Endothelial cell (in vitro differentiated cells): ENCODE data around the gene RAG1. TPM values are rescaled to one million over a fixed set of nuclear protein-coding genes. Genes with fewer than 3 reads are reported as not detected.

Experiments
- DNase-seq: peaks from one replicate; pipeline ENCODE4 v3.0.0; 2021; ENCODE audit warnings: low spot score
- H3K27ac Mint-ChIP-seq: one replicate; pipeline ENCODE4 v1.8.0; 2021; ENCODE audit warnings: mixed read lengths, inconsistent platforms; ENCODE audit not compliant: unreplicated experiment
- H3K27me3 Mint-ChIP-seq: one replicate; pipeline ENCODE4 v1.8.0; 2021; ENCODE audit warnings: mild to moderate bottlenecking, moderate library complexity, mixed read lengths, inconsistent platforms; ENCODE audit not compliant: unreplicated experiment
- H3K36me3 Mint-ChIP-seq: one replicate; pipeline ENCODE4 v1.8.0; 2021; ENCODE audit warnings: mild to moderate bottlenecking, low read depth, mixed read lengths, inconsistent platforms; ENCODE audit not compliant: unreplicated experiment
- H3K4me1 Mint-ChIP-seq: one replicate; pipeline ENCODE4 v1.8.0; 2021; ENCODE audit warnings: mild to moderate bottlenecking, mixed read lengths, inconsistent platforms; ENCODE audit not compliant: unreplicated experiment
- H3K4me3 Mint-ChIP-seq: one replicate; pipeline ENCODE4 v1.8.0; 2021; ENCODE audit warnings: mild to moderate bottlenecking, mixed read lengths, inconsistent platforms; ENCODE audit not compliant: unreplicated experiment
- H3K9me3 Mint-ChIP-seq: one replicate; pipeline ENCODE4 v1.8.0; 2021; ENCODE audit warnings: mixed read lengths, inconsistent platforms; ENCODE audit not compliant: unreplicated experiment
- CTCF ChIP-seq: fragments of 200-600 bp; sonication (generic); IDR thresholded peaks from one replicate; pipeline ENCODE4 v1.5.0; 2021; ENCODE audit warnings: antibody characterized with exemption; ENCODE audit not compliant: unreplicated experiment
- total RNA-seq: library from RNA; stranded (reverse); fragmentation: NEBNext Ultra II Directional; extraction: Animal tissue kit (Norgen Biotek cat#: 25700); gene quantifications from one replicate; pipeline ENCODE4 v1.2.1, GENCODE V29; 2021; ENCODE audit not compliant: unreplicated experiment

The RAG1 gene
- total RNA-seq, 1 donor from 2014 or later = 3.9 TPM

- H3K4me3 Mint-ChIP-seq = no peak overlapping the region
- H3K36me3 Mint-ChIP-seq = no peaks in the 10 kb centered on the region
- no peaks in the 10 kb centered on the region for H3K4me1 Mint-ChIP-seq
These were observed 2.7 kb upstream of the RAG1 start for GRCh38 chr11:36565031-36565610.

GRCh38 chr11:36566407-36567053 lies 1.3 kb upstream of the RAG1 start:
- H3K4me1 Mint-ChIP-seq = no peaks in the 10 kb centered on the region
- H3K27ac Mint-ChIP-seq = no peak overlapping the region
- no peak overlapping the region for H3K4me3 Mint-ChIP-seq
- H3K27me3 Mint-ChIP-seq = peaks cover 2% of the 10 kb centered on the region
- no peaks in the 10 kb centered on the region for H3K9me3 Mint-ChIP-seq
- H3K36me3 Mint-ChIP-seq = no peaks in the 10 kb centered on the region
- DNase-seq = no peak
- TF ChIP-seq CTCF = no peak

More at GRCh38 chr11:36565031-36565610, 2.7 kb upstream of the RAG1 start:
- H3K9me3 Mint-ChIP-seq = no peaks in the 10 kb centered on the region
- H3K27me3 Mint-ChIP-seq = no peaks in the 10 kb centered on the region
- DNase-seq = no peak
- TF ChIP-seq CTCF = no peak
- no peak overlapping the region for H3K27ac Mint-ChIP-seq

- no peaks in the 10 kb centered on the region for H3K9me3 Mint-ChIP-seq
- H3K4me3 Mint-ChIP-seq = no peak overlapping the region
- no peak for TF ChIP-seq CTCF
- H3K27me3 Mint-ChIP-seq = peaks cover 2% of the 10 kb centered on the region
- no peak overlapping the region for H3K27ac Mint-ChIP-seq
- no peaks in the 10 kb centered on the region for H3K4me1 Mint-ChIP-seq
- peaks cover 6% of the 10 kb centered on the region for H3K36me3 Mint-ChIP-seq
- DNase-seq = no peak
These were observed 1.3 kb downstream of the RAG1 start for GRCh38 chr11:36569095-36569494.

- Mint-ChIP-seq H3K36me3 (peaks cover 8% of the 10 kb centered on the region), H3K9me3 (no peaks in the 10 kb centered on the region), H3K27ac (no peak overlapping the region), H3K27me3 (peaks cover 4% of the 10 kb centered on the region), H3K4me3 (no peak overlapping the region), H3K4me1 (no peaks in the 10 kb centered on the region)
- TF ChIP-seq CTCF = no peak
- DNase-seq = no peak
These were observed 6.7 kb downstream of the RAG1 start for GRCh38 chr11:36574486-36574885.

GRCh38 chr11:36577373-36577772 lies 9.6 kb downstream of the RAG1 start:
- Mint-ChIP-seq H3K4me3 (no peak overlapping the region), H3K4me1 (no peaks in the 10 kb centered on the region), H3K27ac (no peak overlapping the region), H3K36me3 (peaks cover 8% of the 10 kb centered on the region), H3K27me3 (peaks cover 2% of the 10 kb centered on the region), H3K9me3 (peaks cover 12% of the 10 kb centered on the region)
- no peak for DNase-seq
- no peak for TF ChIP-seq CTCF
